ENCODE data around the gene SHTN1.

Gene SHTN1

GRCh38 chr10:117005026-117005526 lies at the start of gene SHTN1:
Gene SHTN1 (minus strand): TSS chr10:117005187. CDS start chr10:117005079, 108 bp downstream.
- peak; percentile 38 to 87 (median 66) for DNase-seq

DNA sequence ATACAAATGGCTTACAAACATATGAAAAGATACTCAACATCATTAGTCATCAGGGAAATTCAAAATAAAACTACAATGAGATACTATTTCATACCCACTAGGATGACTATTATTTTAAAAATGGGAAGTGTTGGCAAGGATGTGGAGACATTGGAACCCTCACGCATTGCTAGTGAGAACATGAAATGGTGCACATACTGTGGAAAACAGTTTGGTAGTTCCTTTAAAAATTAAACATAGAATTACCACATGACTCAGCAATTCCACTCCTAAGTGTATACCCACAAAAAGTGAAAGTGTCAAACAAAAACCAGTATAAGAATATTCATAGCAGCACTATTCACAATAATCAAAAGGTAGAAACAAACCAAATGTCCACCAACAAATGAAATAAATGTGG lies 48.5 kb upstream of the SHTN1 start:
- DNase-seq, result no peak

DNA sequence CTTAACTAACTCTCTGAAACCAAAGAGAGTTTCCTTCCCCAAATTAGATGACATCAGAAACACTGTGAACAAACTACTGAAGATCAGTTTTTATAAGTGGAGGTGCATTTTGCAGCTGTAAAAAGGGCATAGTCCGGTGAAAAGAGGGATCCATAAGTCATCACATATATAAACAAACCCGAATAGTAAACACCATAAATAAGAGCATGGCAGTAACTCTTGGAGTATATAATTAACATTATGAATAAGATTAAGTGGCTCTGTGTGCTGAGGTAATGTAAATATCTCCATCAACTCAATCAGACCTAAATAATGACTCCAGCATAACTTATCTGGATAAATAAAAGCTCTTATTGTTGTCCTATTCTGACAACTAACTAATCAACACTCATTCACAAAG lies 43.0 kb upstream of the SHTN1 start:
- DNase-seq, result no peak

GRCh38 chr10:117016266-117016665 lies 11.3 kb upstream of the SHTN1 start:
- DNase-seq, result no peak

DNA sequence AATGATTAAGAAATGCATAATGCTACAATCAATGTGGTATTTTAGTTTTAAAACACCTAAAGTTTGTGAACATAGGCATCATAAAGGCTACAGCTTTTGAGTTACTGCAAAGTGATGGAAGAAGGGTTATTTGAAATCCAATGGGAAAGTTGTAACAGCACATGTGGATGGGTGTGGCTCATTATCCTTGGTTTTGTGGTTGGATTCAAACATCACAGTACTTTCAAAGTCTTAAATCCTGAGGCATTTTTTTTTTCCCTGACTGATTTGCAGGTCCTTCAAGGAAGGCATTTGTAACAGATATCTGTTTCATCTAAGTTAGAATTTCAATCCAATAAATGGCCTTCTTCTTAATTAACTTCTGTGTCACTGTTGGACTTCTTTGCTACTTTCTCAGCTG lies 9.8 kb upstream of the SHTN1 start:
- no peak for DNase-seq

GRCh38 chr10:117007080-117007479 lies 2.1 kb upstream of the SHTN1 start:
- DNase-seq, result no peak

GRCh38 chr10:117005527-117006055 lies 604 bp upstream of the SHTN1 start:
- DNase-seq, result peak in 23 of 51 donors; percentile 34 to 87 (median 58)

DNA sequence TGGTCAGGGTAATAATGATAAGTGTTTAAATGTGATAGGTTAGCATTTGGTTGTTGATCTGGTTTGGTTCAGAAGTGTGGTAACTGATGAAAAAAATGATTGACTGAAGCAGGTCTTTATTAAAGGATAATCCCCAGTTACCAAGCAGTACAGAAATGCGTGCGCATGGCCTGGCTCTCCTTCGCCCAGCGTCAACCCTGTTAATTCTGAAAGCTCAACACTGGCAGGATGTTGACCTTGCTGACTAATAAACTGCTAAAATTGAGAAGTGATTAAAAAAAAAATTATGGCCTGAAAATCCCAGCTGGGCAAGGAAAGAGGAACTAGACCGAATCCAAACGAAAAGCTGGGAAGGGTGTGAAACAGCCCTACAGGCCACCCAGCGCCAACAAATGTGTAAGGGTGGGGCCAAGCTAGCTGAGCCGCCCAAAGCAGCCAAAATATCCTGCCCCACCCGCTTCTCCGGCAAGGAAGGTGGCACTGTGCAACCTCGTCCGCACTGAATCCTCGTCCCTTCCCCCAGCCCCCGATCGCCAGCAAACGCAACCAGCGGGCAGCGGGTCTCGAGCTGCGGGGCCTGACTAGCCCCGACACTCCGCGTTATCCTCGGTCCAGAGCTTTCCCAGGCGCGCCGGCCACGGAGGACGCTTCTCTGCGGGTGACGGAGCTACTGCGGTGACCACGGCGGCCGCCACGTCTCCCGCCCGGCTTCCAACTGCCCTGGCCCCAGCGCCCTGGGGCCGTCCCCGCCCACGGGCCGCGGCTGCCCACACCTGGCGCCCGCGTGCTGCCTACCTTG lies 561 bp downstream of the SHTN1 start:
- DNase-seq, result peak in 41 of 51 donors; percentile 21 to 86 (median 62)

- no peak for DNase-seq
These were observed 1.7 kb downstream of the SHTN1 start for GRCh38 chr10:117003336-117003735.

DNA sequence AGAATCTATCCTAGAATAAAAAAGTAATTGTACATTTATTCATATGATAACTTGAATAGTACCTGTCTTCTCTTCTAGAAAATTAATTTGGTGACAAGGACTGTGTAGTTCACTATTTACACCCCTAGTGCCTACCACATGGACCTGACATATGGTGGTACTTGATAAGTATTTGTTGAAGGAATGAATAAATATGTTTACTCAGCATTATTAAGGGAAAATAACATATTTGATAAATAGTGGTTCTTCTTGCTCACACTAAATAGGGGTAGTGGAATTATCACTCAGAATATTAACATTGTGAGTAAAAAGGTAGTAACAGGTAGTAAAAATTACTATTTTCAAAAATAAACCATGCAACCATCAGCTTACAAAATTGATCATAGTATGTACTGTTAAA lies 2.8 kb downstream of the SHTN1 start:
- DNase-seq, result no peak

DNA sequence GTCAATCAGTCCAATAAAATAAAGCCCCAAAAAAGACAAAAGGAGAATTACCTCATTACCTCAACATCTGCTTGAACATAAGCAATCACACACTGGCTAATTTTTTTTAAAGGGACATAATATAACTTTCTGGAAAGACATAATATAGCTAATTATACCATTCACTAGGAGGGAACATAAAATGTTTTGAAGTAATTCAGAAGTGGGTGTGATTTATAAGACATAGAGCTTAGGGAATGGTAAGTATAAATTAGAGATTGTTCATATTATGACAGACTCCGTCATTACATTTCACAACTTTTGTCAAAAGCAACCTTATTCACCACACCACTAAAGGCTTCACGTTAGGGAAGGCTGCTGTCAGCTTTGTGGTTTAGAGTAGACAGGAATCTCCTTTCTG lies 3.8 kb downstream of the SHTN1 start:
- no peak for DNase-seq

DNA sequence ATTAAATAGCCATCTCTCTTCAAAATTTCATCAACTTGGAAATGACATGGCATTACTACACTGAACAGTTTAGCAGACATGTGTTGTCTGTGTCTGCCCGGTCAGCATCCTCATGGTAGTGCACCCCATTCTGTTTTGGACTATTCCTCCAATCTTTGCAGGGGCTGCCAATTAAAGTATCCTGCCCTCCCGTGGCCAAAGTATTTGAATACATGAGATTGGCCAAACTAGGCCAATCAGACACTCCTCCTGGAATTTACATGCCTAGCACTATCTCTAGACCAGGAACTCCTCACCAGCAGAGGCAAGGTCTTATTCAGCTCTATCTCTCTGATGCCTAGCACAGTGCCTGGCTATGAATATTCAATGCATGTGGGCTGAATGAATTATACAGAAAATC lies 4.4 kb downstream of the SHTN1 start:
- DNase-seq, result peak in 11 of 51 donors; percentile 5 to 45 (median 27)

DNA sequence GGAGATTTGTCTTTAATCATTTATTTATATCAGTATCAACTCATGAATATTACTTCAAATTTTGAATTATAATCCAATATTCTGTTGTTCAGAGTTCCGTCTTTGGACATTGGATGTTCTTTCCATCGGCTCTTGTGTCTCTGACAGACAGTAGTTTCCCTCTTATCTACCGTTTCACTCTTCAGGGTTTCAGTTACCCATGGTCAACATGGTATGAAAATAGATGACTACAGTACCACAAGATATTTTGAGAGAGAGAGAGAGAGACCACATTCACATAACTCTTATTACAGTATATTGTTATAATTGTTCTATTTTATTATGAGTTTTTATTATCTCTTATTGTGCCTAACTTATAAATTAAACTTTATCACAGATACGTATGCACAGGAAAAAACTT lies 6.8 kb downstream of the SHTN1 start:
- DNase-seq, result no peak

GRCh38 chr10:116997015-116997414 lies 8.0 kb downstream of the SHTN1 start:
- no peak for DNase-seq

DNA sequence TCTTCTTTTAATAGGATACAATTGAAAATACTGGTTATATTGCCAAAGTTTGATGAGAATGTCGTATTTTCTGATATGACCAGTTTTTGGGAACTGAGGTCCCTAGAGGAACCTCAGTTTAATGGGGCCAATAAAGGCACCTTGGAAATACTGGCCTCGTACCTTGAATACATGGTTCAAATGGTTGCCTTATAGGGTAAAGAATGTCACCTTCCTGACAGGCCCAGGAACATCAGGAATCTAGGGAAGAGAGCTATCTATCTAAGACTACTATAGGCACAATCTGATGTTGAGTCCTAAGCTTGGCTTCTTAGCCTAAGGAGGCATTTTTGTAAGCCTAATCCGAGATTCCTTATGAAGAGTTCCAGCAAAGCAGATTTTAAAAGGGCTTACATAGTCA lies 9.3 kb downstream of the SHTN1 start:
- no peak for DNase-seq

GRCh38 chr10:116994113-116994890 lies 10.7 kb downstream of the SHTN1 start:
- DNase-seq, result no peak

GRCh38 chr10:116993610-116994009 lies 11.4 kb downstream of the SHTN1 start:
- DNase-seq, result no peak

GRCh38 chr10:116992183-116992582 lies 12.8 kb downstream of the SHTN1 start:
- no peak for DNase-seq

- DNase-seq, result no peak
These were observed 14.6 kb downstream of the SHTN1 start for GRCh38 chr10:116990276-116990800.

DNA sequence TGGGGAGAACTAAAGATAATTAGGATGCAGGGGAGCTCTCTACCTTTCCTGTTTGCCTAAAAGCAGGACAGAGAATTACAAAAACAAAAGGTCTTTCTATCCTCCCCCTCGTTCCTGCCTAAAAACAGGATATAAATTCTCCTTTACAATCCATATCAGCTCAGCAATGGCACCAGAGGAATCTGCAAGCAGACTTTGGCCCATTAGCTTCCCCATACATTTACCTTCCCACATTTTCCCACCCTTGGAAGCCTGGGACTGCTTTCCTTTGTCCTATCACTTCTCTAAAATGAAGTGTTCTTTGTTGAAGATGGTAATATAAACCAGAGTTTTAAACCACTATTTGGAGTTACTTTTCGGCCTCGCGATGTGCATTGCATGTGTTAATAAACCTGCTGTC lies 15.5 kb downstream of the SHTN1 start:
- DNase-seq, result peak in 1 of 51 donors; percentile 35

- DNase-seq, result no peak
These were observed 16.7 kb downstream of the SHTN1 start for GRCh38 chr10:116988311-116988710.

DNA sequence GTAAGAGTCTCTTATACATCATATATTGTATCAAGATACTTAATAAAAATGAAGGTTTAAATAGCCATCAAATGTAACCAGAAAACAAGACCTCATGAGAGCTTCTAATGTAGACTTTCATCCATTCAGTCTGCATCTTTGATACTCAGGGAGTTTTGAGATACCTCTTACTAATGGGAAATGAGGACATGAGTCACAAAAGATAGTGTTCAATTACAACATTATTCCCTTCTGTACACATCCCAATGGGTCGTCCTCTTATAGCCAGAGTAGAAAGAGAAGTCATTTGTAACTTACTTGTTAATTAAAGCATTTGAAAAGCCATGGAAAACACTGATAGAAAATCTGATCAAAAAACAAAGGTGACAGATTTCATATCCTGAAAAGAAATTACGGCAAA lies 19.4 kb downstream of the SHTN1 start:
- no peak for DNase-seq

Measured in hypothalamus (tissue), 51 donors.